Epithelial cell of proximal tubule (primary cell): ENCODE data around the gene CHSY1. TPM values are rescaled to one million over a fixed set of nuclear protein-coding genes. Genes with fewer than 3 reads are reported as not detected.

ENCODE experiments used
- DNase-seq: peaks from one replicate; pipeline ENCODE4 v3.0.0-alpha.2; 2011; ENCODE audit warnings: low read depth
- H3K4me3 ChIP-seq: 2 replicates; pipeline ENCODE4 v1.5.1; 2011; ENCODE audit warnings: low read depth, mild to moderate bottlenecking, low read length
- CTCF ChIP-seq: conservative IDR thresholded peaks from 2 replicates; pipeline ENCODE4 v1.5.1; 2012; ENCODE audit warnings: low read depth, mild to moderate bottlenecking, low read length
- total RNA-seq: library from RNA; depleted of rRNA; stranded (reverse); fragments of >200 nt; gene quantifications from 2 replicates; pipeline ENCODE4 v1.2.3, GENCODE V29; 2015

The CHSY1 gene
- total RNA-seq, 1 donor from 2014 or later = 14.4 TPM

GRCh38 chr15:101266787-101267186, 14.9 kb upstream of the CHSY1 start:
- no peak overlapping the region for H3K4me3 ChIP-seq
- TF ChIP-seq CTCF = no peak
- no peak for DNase-seq

GRCh38 chr15:101266034-101266433, 14.2 kb upstream of the CHSY1 start:
- TF ChIP-seq CTCF = no peak
- DNase-seq = no peak
- no peak overlapping the region for H3K4me3 ChIP-seq

- no peak for TF ChIP-seq CTCF
- H3K4me3 ChIP-seq = no peak overlapping the region
- no peak for DNase-seq
Observed at GRCh38 chr15:101264911-101265641, 13.2 kb upstream of the CHSY1 start.

- no peak for DNase-seq
- H3K4me3 ChIP-seq = no peak overlapping the region
- no peak for TF ChIP-seq CTCF
Observed at GRCh38 chr15:101264011-101264410, 12.2 kb upstream of the CHSY1 start.

GRCh38 chr15:101262551-101262950, 10.7 kb upstream of the CHSY1 start:
- H3K4me3 ChIP-seq = no peak overlapping the region
- no peak for DNase-seq
- no peak for TF ChIP-seq CTCF

GRCh38 chr15:101258238-101259144, 6.6 kb upstream of the CHSY1 start:
- DNase-seq = no peak
- TF ChIP-seq CTCF = peak; percentile 90
- H3K4me3 ChIP-seq = peak overlapping the region; percentile 6

- no peak overlapping the region for H3K4me3 ChIP-seq
- peak; percentile 42 for TF ChIP-seq CTCF
- no peak for DNase-seq
Observed at GRCh38 chr15:101256757-101257156, 4.9 kb upstream of the CHSY1 start.
